GM13976 (cell line): Measurements from ENCODE around the gene CDH26.

Experiments used
- DNase-seq: peaks from one replicate; pipeline ENCODE4 v3.0.0; 2012; ENCODE audit warnings: low spot score
- CTCF ChIP-seq: IDR thresholded peaks from 2 replicates; pipeline ENCODE4 v1.5.1; 2012; ENCODE audit warnings: borderline replicate concordance, mild to moderate bottlenecking; ENCODE audit not compliant: insufficient read depth; ENCODE audit errors: extremely low read depth, missing control alignments, control extremely low read depth
- in situ Hi-C: fragments of 300-500 bp; cut with MboI; formaldehyde crosslinking; loops from one replicate; pipeline ENCODE4 v1.12.0; 2022; ENCODE audit warnings: low sequenced_read_pairs, mixed read lengths, inconsistent platforms; ENCODE audit not compliant: unreplicated experiment

Gene CDH26

DNA sequence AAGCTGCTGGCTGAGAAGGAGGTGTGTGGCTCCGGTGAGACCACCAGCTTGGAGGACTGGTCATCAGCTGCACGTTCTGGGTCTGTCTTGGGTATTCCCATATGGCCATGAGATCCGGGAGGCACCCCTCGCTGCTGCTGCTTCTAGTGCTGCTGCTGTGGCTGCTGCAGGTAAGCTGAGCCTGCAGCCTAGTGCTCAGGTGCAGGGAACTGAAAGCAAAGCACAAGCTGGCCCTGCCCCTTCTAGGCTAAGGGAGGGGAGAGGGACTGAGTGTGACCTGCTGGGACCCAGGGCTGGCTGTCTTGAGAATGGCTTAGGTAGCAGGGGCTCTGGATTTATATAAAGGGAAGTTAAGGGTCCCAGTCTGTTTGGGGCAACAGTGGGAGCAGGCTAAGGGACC lies 403 bp downstream of the CDH26 start:
- DNase-seq = no peak
- in situ Hi-C loops = no loop called here
- no peak for TF ChIP-seq CTCF

DNA sequence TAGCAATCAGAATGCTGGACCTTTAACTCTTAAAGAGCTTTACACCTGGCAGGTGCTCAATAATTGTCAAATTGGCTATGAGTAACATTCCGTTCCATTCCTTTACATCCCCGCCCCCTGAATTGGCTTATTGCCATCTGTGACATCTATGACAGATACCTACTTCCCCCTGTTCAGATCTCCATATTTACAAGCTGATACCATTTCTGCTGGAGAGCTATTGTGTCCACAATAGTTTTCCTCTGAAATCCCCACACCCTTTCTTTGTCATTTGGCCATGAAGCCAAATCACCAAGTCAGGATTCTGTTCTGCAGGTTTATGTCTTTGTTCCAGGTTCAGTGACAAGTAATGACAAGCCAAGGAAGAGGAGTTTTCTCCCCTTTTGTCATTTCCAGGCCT lies 3.2 kb downstream of the CDH26 start:
- in situ Hi-C loops = no loop called here
- no peak for TF ChIP-seq CTCF
- no peak for DNase-seq

DNA sequence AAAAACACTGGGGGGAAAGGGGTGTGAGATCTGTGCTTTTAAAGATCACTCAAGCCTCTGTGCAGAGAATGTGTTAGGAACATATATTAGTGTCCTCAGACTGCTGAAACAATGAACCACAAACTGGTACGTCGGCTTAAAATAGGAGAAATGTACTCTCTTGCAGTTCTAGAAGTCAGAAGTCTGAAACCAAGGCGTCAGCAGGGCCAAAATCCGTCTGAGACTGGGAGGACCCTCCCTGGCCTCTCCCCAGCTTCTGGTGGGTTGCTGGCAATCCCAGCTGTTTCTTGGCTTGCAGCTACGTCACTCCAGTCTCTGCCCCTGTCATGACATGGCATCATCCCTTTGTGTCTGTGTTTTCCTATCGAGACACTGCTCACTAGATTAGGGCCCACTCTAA lies 3.9 kb downstream of the CDH26 start:
- TF ChIP-seq CTCF = no peak

GRCh38 chr20:59966428-59966827 lies 8.2 kb downstream of the CDH26 start:
- TF ChIP-seq CTCF = no peak
- DNase-seq = no peak
- in situ Hi-C loops = no loop called here

More for the DNA sequence above, 3.9 kb downstream of the CDH26 start:
- in situ Hi-C loops = no loop called here
- no peak for DNase-seq

GRCh38 chr20:59971428-59971827 lies 13.2 kb downstream of the CDH26 start:
- no peak for DNase-seq
- in situ Hi-C loops = no loop called here
- no peak for TF ChIP-seq CTCF

DNA sequence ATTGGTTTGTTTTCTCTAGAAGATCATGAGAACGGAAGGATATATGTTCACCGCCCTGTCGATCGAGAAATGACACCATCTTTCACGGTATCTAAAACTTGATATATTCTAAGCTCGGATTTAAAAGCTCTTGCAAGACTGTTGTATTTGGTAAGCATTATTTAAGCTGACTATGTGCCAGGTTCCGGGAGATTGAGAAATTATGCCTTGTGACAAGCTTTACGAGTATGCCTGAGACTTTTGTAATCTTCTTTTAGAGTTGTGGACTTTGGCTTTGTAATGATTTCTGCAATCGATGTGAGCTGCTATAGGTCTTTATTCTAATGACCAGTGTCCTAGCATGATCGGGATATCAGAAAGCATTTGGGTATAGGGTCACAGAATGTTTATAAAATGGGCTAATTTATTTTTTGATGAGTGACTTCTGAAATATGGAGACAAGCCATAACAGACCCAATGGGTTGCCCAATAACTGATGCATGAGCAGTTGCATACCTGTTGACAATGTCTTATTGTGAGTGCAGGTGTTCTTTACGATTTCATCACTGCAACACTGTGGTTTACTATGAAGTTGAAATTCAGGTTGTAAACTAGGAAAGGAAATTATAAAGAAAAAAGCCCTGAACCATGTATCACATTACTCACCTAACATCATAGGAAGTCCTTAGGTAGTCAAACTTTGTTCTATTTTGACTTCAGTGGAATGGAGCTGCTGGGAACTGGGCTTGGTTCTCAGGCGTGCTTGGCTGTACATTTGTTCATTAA lies 14.0 kb downstream of the CDH26 start:
- no peak for TF ChIP-seq CTCF
- DNase-seq = no peak
- in situ Hi-C loops = no loop called here

DNA sequence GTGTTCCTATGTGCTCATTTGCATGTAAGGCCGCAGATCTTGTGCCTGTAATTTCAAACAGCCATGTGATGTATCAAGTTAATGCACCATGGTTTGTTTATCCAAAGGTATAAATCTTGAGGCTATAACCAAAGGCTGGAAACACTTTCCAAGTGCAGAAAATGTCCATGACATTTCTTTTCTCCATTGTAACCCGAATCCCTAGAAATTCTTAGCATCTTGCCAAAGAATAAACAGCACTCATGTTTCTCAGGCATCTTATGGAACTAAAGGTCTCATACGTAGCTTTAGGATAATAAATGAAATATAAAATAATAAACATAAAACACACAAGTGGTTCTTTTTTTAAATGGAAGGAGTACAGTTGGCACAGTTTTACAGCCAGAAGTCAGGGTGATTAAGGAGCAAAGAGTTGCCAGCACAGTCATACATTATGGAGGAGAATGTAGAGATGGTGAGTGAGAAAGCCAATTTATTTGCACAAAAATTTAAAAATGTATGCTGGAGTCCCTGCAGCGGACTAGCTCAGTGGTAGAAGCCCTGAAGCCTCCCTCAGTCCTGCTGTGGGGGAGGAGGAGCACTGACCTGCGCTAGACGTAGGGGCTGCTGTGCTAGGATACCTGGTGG lies 18.0 kb downstream of the CDH26 start:
- TF ChIP-seq CTCF = no peak
- in situ Hi-C loops = no loop called here
- DNase-seq = no peak
